CD8-positive, alpha-beta memory T cell (primary cell): Measurements from ENCODE around the gene PSMB11. TPM values are rescaled to one million over a fixed set of nuclear protein-coding genes. Genes with fewer than 3 reads are reported as not detected.
"Not testable (repeated sequence)": the region's sequence is repeated elsewhere in the genome, so short reads cannot be mapped to it uniquely, and the experiment has no call there.

Experiments
- CTCF ChIA-PET: fragments of 350-600 bp; sonication (Branson Sonifier 250); formaldehyde crosslinking; loops from one replicate; lab custom pipeline; 2021; ENCODE audit warnings: antibody characterized with exemption; lab: Charles Lee
- POLR2A ChIA-PET: fragments of 350-600 bp; sonication (Branson Sonifier 250); formaldehyde crosslinking; loops from one replicate; lab custom pipeline; 2021; ENCODE audit warnings: antibody characterized with exemption; lab: Charles Lee
- DNase-seq, 5 donors: peaks; one replicate each; pipeline versions ENCODE4 v3.0.0 to v3.0.0-alpha.2; 2020 to 2022; ENCODE audit warnings: mixed read lengths in 1 of 5
- H3K27ac ChIP-seq: one replicate; pipeline ENCODE4 v1.7.0; 2013; ENCODE audit warnings: low read depth, mild to moderate bottlenecking, low read length, moderate library complexity
- H3K27me3 ChIP-seq: 2 replicates; pipeline ENCODE4 v1.7.0; 2013; ENCODE audit warnings: low read length, mild to moderate bottlenecking; ENCODE audit not compliant: insufficient read depth, poor library complexity, severe bottlenecking
- H3K36me3 ChIP-seq: 2 replicates; pipeline ENCODE4 v1.7.0; 2013; ENCODE audit warnings: mild to moderate bottlenecking, low read length, moderate library complexity; ENCODE audit not compliant: insufficient read depth
- H3K4me1 ChIP-seq: 2 replicates; pipeline ENCODE4 v1.7.0; 2013; ENCODE audit warnings: mild to moderate bottlenecking, low read length, moderate library complexity; ENCODE audit not compliant: insufficient read depth
- H3K4me3 ChIP-seq: 2 replicates; pipeline ENCODE4 v1.7.0; 2013; ENCODE audit warnings: mild to moderate bottlenecking, low read length
- H3K9me3 ChIP-seq: 2 replicates; pipeline ENCODE4 v1.7.0; 2013; ENCODE audit warnings: mild to moderate bottlenecking, low read length
- H3K27ac Mint-ChIP-seq, 8 donors: one replicate each; pipeline ENCODE4 v1.8.0; 2020 to 2021; ENCODE audit warnings: mixed read lengths in 8 of 8, mild to moderate bottlenecking in 6 of 8, inconsistent platforms in 3 of 8, moderate library complexity in 3 of 8
- H3K27me3 Mint-ChIP-seq, 2 donors: one replicate each; pipeline ENCODE4 v1.8.0; 2020 to 2021; ENCODE audit warnings: mixed read lengths in 2 of 2, mild to moderate bottlenecking in 1 of 2, moderate library complexity in 1 of 2
- H3K36me3 Mint-ChIP-seq, 3 donors: one replicate each; pipeline ENCODE4 v1.8.0; 2020 to 2021; ENCODE audit warnings: mixed read lengths in 3 of 3, inconsistent platforms in 1 of 3, mild to moderate bottlenecking in 1 of 3
- H3K4me1 Mint-ChIP-seq, 3 donors: one replicate each; pipeline ENCODE4 v1.8.0; 2020 to 2021; ENCODE audit warnings: mixed read lengths in 3 of 3, inconsistent platforms in 1 of 3, mild to moderate bottlenecking in 1 of 3
- H3K4me3 Mint-ChIP-seq, 7 donors: one replicate each; pipeline ENCODE4 v1.8.0; 2020 to 2021; ENCODE audit warnings: mixed read lengths in 7 of 7, mild to moderate bottlenecking in 6 of 7, moderate library complexity in 4 of 7, inconsistent platforms in 2 of 7
- H3K9me3 Mint-ChIP-seq, 5 donors: one replicate each; pipeline ENCODE4 v1.8.0; 2020 to 2022; ENCODE audit warnings: mixed read lengths in 5 of 5, mild to moderate bottlenecking in 3 of 5, moderate library complexity in 2 of 5, inconsistent platforms in 1 of 5
- polyA plus RNA-seq: library from polyadenylated mRNA; unstranded; fragments of 300-500 nt; fragmentation: Illumina TruSeq; gene quantifications from one replicate; pipeline ENCODE4 v1.2.3, GENCODE V29; 2021
- total RNA-seq, 2 experiments: library from RNA; stranded (reverse); gene quantifications; one replicate each; pipeline ENCODE4 v1.2.3, GENCODE V29; 2021

The PSMB11 gene
- total and polyA plus RNA-seq, 3 experiments from 2014 or later: not detected

GRCh38 chr14:23008831-23009230 lies 33.2 kb upstream of the PSMB11 start:
- Histone ChIP-seq H3K27me3 (no peaks in the 10 kb centered on the region), H3K36me3 (no peaks in the 10 kb centered on the region), H3K4me1 (peaks cover 36% of the 10 kb centered on the region), H3K27ac (peak overlapping the region; percentile 86), H3K9me3 (no peaks in the 10 kb centered on the region), H3K4me3 (peak overlapping the region; percentile 85)
- Mint-ChIP-seq H3K4me3 (peak overlapping the region; percentile 49 to 99 (median 92)), H3K27ac (peak overlapping the region in 5 of 8 donors; percentile 35 to 93 (median 58)), H3K9me3 (no peaks in the 10 kb centered on the region), H3K4me1 (peaks cover 40 to 56% (median 55%) of the 10 kb centered on the region in 3 donors), H3K36me3 (peaks cover 0 to 11% (median 0%) of the 10 kb centered on the region in 3 donors), H3K27me3 (no peaks in the 10 kb centered on the region)
- ChIA-PET POLR2A (interaction anchor here (0.8 kb wide), 1 partner anchor 75 kb away, joined by 6 read pairs; no protein-coding TSS in a partner anchor), CTCF (interaction anchor here (1.0 to 4.1 kb wide), 4 partner anchors 15 to 60 kb away, joined by 3 to 53 read pairs (median 28); partner anchors contain the start of gene CDH24)
- DNase-seq: no peak

GRCh38 chr14:23009483-23009938 lies 32.5 kb upstream of the PSMB11 start:
- Histone ChIP-seq H3K4me3 (peak overlapping the region; percentile 85), H3K36me3 (no peaks in the 10 kb centered on the region), H3K9me3 (no peaks in the 10 kb centered on the region), H3K4me1 (peaks cover 36% of the 10 kb centered on the region), H3K27ac (peak overlapping the region; percentile 86), H3K27me3 (no peaks in the 10 kb centered on the region)
- no peaks in the 10 kb centered on the region for H3K27me3 Mint-ChIP-seq
- H3K9me3 Mint-ChIP-seq: no peaks in the 10 kb centered on the region
- H3K27ac Mint-ChIP-seq: peak overlapping the region; percentile 86 to 95 (median 92)
- DNase-seq: no peak
- H3K36me3 Mint-ChIP-seq: peaks cover 0 to 11% (median 0%) of the 10 kb centered on the region in 3 donors
- peaks cover 40 to 56% (median 55%) of the 10 kb centered on the region in 3 donors for H3K4me1 Mint-ChIP-seq
- H3K4me3 Mint-ChIP-seq: peak overlapping the region; percentile 90 to 99 (median 92)
- ChIA-PET POLR2A (no interaction called here), CTCF (interaction anchor here (1.2 to 4.1 kb wide), 3 partner anchors 16 to 48 kb away, joined by 4 to 53 read pairs (median 51); partner anchors contain the start of gene CDH24)

GRCh38 chr14:23009939-23010726 lies 31.9 kb upstream of the PSMB11 start, which contains the start of gene C14orf93:
Gene C14orf93 (minus strand): TSS chr14:23010143. CDS start chr14:22999023, 11,120 bp downstream.
- ChIA-PET POLR2A (interaction anchor here (0.5 to 0.7 kb wide), 2 partner anchors 17 to 38 kb away, joined by 3 to 4 read pairs; no protein-coding TSS in a partner anchor), CTCF (interaction anchor here (1.0 to 5.8 kb wide), 3 partner anchors 13 to 58 kb away, joined by 3 to 32 read pairs (median 6); no protein-coding TSS in a partner anchor)
- Mint-ChIP-seq H3K4me3 (peak within 1 kb of the TSS; percentile 90 to 99 (median 94)), H3K27ac (peak within 1 kb of the TSS; percentile 92 to 98 (median 94)), H3K36me3 (peaks cover 0 to 11% (median 0%) of the 10 kb centered on the region in 3 donors), H3K9me3 (no peaks in the 10 kb centered on the region), H3K4me1 (peaks cover 37 to 52% (median 52%) of the 10 kb centered on the region in 3 donors), H3K27me3 (no peaks in the 10 kb centered on the region)
- peak within 1 kb of the TSS; percentile 86 for H3K27ac ChIP-seq
- no peaks in the 10 kb centered on the region for H3K9me3 ChIP-seq
- H3K36me3 ChIP-seq: no peaks in the 10 kb centered on the region
- H3K4me1 ChIP-seq: peaks cover 36% of the 10 kb centered on the region
- peak; percentile 70 to 84 (median 72) for DNase-seq
- peak within 1 kb of the TSS; percentile 85 for H3K4me3 ChIP-seq
- no peaks in the 10 kb centered on the region for H3K27me3 ChIP-seq

- no peaks in the 10 kb centered on the region for H3K27me3 ChIP-seq
- Mint-ChIP-seq H3K27me3 (no peaks in the 10 kb centered on the region), H3K4me3 (peak overlapping the region in 2 of 7 donors; percentile 54 to 80), H3K27ac (peak overlapping the region in 2 of 8 donors; percentile 11 to 53), H3K9me3 (no peaks in the 10 kb centered on the region), H3K4me1 (peaks cover 18 to 28% (median 26%) of the 10 kb centered on the region in 3 donors), H3K36me3 (peaks cover 0 to 5% (median 0%) of the 10 kb centered on the region in 3 donors)
- H3K4me1 ChIP-seq: peaks cover 19% of the 10 kb centered on the region
- no peaks in the 10 kb centered on the region for H3K36me3 ChIP-seq
- ChIA-PET CTCF (interaction anchor here (0.8 to 5.8 kb wide), 4 partner anchors 15 to 43 kb away, joined by 3 to 32 read pairs (median 4); partner anchors contain the start of gene AJUBA), POLR2A (interaction anchor here (0.5 to 0.6 kb wide), 2 partner anchors 21 to 389 kb away, joined by 3 to 5 read pairs; no protein-coding TSS in a partner anchor)
- no peaks in the 10 kb centered on the region for H3K9me3 ChIP-seq
- DNase-seq: no peak
- H3K27ac ChIP-seq: no peak overlapping the region
- H3K4me3 ChIP-seq: no peak overlapping the region
These were observed 28.8 kb upstream of the PSMB11 start for GRCh38 chr14:23013054-23013748.

GRCh38 chr14:23013749-23014054 lies 28.3 kb upstream of the PSMB11 start:
- H3K4me1 ChIP-seq: peaks cover 15% of the 10 kb centered on the region
- POLR2A ChIA-PET, H3K27ac Mint-ChIP-seq, H3K9me3 ChIP-seq, H3K9me3 Mint-ChIP-seq, H3K27me3 Mint-ChIP-seq, DNase-seq, H3K36me3 Mint-ChIP-seq, H3K4me3 ChIP-seq, H3K27ac ChIP-seq, H3K36me3 ChIP-seq, H3K27me3 ChIP-seq: not testable (repeated sequence)
- peaks cover 15 to 23% (median 20%) of the 10 kb centered on the region in 3 donors for H3K4me1 Mint-ChIP-seq
- H3K4me3 Mint-ChIP-seq: peak overlapping the region in 1 of 7 donors; percentile 80
- CTCF ChIA-PET: interaction anchor here (1.4 to 5.8 kb wide), 3 partner anchors 15 to 42 kb away, joined by 3 to 32 read pairs (median 5); no protein-coding TSS in a partner anchor

- no peak overlapping the region for H3K27ac ChIP-seq
- Mint-ChIP-seq H3K4me1 (peaks cover 2 to 5% (median 4%) of the 10 kb centered on the region in 3 donors), H3K4me3 (no peak overlapping the region), H3K27ac (no peak overlapping the region), H3K36me3 (no peaks in the 10 kb centered on the region), H3K27me3 (no peaks in the 10 kb centered on the region), H3K9me3 (no peaks in the 10 kb centered on the region)
- H3K4me3 ChIP-seq: no peak overlapping the region
- no peaks in the 10 kb centered on the region for H3K36me3 ChIP-seq
- H3K4me1 ChIP-seq: peaks cover 5% of the 10 kb centered on the region
- no peaks in the 10 kb centered on the region for H3K27me3 ChIP-seq
- CTCF ChIA-PET: interaction anchor here (1.6 to 5.8 kb wide), 4 partner anchors 9 to 42 kb away, joined by 3 to 32 read pairs (median 10); partner anchors contain the start of gene CDH24
- no peak for DNase-seq
- POLR2A ChIA-PET: no interaction called here
- H3K9me3 ChIP-seq: no peaks in the 10 kb centered on the region
These were observed 26.4 kb upstream of the PSMB11 start for GRCh38 chr14:23015618-23016017.

- H3K27me3 ChIP-seq: no peaks in the 10 kb centered on the region
- CTCF ChIA-PET: interaction anchor here (1.6 to 3.0 kb wide), 2 partner anchors 10 kb away, joined by 3 to 14 read pairs; no protein-coding TSS in a partner anchor
- peak overlapping the region in 1 of 8 donors; percentile 58 for H3K27ac Mint-ChIP-seq
- H3K36me3 ChIP-seq: no peaks in the 10 kb centered on the region
- no peaks in the 10 kb centered on the region for H3K9me3 ChIP-seq
- H3K4me1 ChIP-seq: peaks cover 19% of the 10 kb centered on the region
- H3K4me3 Mint-ChIP-seq: peak overlapping the region in 1 of 7 donors; percentile 10
- no peaks in the 10 kb centered on the region for H3K9me3 Mint-ChIP-seq
- no peak overlapping the region for H3K27ac ChIP-seq
- DNase-seq: no peak
- H3K4me1 Mint-ChIP-seq: no peaks in the 10 kb centered on the region
- H3K36me3 Mint-ChIP-seq: peaks cover 0 to 2% (median 0%) of the 10 kb centered on the region in 3 donors
- no peaks in the 10 kb centered on the region for H3K27me3 Mint-ChIP-seq
- POLR2A ChIA-PET: interaction anchor here (0.5 kb wide), 1 partner anchor 17 kb away, joined by 3 read pairs; no protein-coding TSS in a partner anchor
- H3K4me3 ChIP-seq: no peak overlapping the region
These were observed 24.9 kb upstream of the PSMB11 start for GRCh38 chr14:23017091-23017490.
